Subcutaneous adipose tissue (tissue), 4 donors: ENCODE results near the gene ICA1. TPM values are rescaled to one million over a fixed set of nuclear protein-coding genes. Genes with fewer than 3 reads are reported as not detected.

ENCODE experiments used
- total RNA-seq, 4 donors: library from RNA; depleted of rRNA; stranded (reverse); fragments of >200 nt; gene quantifications; one replicate each; pipeline ENCODE4 v1.1.0, GENCODE V29; 2016
- TF ChIP-seq, protein P1 (sequence below): fragments of 450-650 bp; IDR thresholded peaks from one replicate; pipeline ENCODE4 v1.5.1; 2016; ENCODE audit warnings: low read depth, mild to moderate bottlenecking, control low read depth, antibody characterized with exemption, moderate library complexity

ICA1 gene
- total RNA-seq, 4 donors from 2014 or later: 20.9 to 55.4 (median 34.3) TPM

DNA sequence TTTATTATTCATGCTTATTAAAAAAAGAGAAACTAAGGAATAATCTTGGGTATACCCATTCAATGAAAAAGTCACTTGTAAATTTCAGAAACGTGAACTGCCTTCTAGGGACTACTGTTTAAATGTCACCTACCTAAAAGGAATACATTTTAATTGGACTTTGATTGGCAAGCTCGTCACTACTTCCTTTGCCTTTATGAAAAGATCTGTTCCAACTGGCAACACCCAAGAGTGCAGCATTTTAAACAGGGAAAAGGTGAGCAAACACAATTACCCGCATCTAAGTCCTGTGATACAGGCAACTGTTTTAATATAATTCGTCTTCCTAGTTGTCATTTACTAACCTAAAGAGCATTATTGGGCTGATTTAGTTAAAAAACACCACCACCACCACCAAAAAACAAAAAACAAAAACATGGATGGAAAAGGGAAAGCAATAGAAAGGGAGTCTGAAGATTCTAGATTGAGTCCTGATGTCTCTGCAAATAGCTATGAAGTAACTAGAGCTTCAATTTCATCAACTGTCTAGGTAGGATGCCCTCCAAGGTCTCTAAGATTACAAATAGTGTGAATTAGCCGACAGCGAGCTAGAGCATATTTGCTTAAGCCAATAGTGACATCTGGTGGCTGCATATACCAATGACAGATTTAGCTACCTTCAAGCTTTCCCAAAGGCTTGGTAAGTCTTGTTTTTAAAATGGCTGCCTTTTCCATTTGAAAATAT, 33.8 kb upstream of the ICA1 start:
- TF ChIP-seq, protein P1, sequence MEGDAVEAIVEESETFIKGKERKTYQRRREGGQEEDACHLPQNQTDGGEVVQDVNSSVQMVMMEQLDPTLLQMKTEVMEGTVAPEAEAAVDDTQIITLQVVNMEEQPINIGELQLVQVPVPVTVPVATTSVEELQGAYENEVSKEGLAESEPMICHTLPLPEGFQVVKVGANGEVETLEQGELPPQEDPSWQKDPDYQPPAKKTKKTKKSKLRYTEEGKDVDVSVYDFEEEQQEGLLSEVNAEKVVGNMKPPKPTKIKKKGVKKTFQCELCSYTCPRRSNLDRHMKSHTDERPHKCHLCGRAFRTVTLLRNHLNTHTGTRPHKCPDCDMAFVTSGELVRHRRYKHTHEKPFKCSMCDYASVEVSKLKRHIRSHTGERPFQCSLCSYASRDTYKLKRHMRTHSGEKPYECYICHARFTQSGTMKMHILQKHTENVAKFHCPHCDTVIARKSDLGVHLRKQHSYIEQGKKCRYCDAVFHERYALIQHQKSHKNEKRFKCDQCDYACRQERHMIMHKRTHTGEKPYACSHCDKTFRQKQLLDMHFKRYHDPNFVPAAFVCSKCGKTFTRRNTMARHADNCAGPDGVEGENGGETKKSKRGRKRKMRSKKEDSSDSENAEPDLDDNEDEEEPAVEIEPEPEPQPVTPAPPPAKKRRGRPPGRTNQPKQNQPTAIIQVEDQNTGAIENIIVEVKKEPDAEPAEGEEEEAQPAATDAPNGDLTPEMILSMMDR: no peak

DNA sequence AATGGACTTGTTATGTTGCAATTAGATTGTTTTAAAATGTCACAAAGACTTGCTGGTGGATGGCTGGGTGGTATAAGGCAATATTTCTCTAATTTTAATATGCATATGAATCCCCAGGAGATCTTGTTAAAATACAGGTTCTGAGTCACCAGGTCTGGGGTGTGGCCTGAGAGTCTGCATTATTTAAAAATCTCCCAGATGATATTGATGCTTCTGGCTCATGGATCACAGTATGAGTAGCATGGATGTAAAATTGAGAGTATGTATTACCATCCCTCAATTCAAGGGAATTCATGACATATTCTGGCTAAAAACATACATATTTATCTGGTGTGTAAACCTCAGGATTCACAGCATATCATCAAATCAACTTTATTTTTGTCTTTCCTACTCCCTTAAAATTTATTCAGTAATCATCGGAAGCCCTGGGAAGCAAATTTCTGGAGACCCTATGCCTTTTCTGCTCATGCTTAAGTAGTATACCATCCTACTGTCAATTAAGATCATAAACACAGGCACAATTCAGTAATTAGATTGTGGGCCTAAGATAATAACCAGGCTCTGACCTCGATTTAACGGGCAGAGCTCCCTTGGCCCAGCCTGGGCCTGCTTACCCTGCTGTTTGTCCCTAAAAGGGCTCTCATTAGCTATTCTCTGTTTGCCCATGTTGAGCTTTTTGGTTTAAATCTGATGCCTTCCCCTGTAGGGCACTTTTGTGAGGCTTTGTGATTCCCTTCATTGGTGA, 29.6 kb upstream of the ICA1 start:
- TF ChIP-seq, protein P1: no peak

DNA sequence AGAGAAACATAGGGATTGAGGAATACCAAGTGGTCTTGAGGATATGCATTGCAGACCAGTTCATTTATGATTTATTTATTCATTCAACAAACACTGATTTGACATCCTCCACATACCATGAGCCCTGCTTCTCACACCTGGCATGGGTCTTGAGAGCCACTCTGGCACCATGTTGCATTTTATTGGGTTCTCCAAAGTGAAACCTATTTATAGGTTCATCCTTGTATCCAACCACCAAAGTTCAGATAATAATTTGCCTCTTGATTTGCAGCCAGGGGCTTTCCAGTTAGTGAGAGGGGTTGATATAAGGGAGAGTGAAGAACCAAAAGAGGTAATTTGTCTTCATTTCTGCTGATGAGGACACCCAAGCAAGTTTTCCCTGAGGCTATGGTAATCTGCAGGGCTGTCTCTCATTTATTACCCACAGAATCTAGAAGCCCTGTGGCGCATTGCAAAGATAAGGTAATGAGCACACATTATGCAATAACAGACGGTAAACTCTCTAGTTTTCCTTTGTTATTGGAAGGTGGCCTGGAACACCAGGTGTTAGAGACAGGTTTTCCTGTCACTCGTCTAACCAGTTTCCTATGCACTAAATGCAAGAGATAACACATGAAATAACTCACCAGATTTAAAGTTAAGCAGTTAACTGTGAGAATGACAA, 28.8 kb upstream of the ICA1 start:
- TF ChIP-seq, protein P1: no peak

DNA sequence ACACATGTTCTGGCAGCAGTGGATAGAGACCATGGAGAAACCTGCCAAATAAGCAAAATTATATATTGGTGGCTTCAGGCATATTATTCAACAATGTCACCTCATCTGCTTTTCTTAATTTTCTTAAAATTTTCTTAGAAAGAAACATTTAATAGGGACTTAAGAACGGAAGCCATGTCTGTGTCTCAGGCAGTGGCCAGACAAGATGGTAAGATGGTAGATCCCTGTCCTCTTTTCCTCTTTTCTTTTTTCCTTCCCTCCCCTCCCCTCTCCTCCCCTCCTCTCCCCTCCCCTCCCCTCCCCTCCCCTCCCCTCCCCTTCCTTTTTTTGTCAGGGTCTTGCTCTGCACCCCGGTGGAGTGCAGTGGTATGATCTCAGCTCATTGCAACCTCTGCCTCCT, 24.2 kb upstream of the ICA1 start:
- TF ChIP-seq, protein P1: no peak

DNA sequence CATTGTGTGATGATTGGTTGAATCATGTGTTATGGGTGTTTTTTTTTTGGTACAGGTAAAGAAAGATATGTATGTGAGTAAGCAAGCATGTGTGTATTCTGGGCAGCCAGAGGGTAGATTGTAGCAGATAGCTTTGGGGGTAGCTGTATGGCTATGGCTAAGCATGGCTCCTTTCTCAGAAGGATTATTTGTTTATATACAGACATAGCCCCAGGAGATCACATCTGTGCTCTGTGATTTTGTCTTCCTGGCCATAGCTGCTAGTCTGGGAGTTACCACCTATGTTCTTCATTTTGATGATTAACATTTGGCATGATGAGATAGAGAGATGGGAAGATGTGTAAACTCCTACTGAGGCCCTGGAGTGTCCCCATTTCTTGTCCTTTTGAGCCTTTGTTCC, 23.2 kb upstream of the ICA1 start:
- TF ChIP-seq, protein P1: no peak

DNA sequence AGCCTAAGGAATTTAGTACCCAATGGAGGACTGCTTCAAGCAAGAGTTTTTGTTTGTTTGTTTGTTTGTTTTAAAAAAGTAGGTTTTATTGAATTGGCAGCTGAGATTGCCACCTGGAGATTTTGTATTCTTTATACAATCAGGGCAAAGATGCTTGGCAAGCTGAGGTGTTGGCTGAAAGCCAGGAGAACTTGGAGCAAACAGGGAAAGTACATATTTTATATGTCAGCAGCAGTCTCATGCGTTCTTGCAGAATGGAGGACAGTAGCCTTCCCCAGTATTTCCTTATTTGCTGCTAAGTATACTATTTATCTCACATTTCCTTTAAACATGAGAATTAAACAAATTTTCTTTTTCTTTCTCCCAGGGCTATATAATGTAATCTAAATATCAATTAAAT, 22.6 kb upstream of the ICA1 start:
- TF ChIP-seq, protein P1: no peak

DNA sequence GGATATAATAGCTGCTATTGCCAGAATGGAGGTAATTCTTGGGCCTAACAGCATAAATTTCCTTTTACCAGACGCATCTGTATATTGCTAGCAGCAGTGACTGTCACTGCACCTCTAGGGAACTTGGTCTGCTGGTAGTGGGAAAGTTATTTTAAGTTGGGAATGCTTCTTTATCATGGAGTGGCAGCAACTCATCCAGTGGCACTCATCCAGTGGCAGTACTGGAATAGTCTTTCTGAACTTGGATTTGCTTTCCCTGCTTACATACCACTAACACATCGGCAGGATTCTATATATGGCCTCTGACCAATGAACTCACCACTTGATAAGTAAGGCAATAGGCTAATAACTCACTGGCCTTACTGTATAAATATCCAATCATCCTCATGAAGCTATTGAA, 22.0 kb upstream of the ICA1 start:
- TF ChIP-seq, protein P1: no peak
